Measurements from ENCODE around the gene MAPKAPK2.
"Not testable (repeated sequence)": the region's sequence is repeated elsewhere in the genome, so short reads cannot be mapped to it uniquely, and the experiment has no call there.

The MAPKAPK2 gene

DNA sequence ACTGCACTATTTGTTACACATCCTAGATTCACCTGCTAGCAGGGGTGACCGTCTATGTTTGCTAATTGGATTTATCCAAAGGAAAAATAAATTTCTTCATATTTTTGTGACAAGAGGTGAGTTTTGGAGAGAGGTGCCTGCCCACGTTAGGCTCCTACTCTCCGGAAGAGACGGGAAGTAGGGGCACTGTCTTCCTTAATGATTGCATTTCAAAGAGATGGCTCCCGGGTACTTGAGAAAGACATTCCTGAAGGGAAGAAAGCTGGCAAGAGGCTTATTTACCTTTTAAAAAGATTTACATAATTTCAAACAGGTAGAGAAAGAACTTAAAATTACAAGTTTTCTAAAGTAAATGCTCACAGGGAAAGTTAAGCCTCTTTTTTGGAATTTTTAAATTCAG, 67.2 kb downstream of the MAPKAPK2 start:
- no peak for DNase-seq

DNA sequence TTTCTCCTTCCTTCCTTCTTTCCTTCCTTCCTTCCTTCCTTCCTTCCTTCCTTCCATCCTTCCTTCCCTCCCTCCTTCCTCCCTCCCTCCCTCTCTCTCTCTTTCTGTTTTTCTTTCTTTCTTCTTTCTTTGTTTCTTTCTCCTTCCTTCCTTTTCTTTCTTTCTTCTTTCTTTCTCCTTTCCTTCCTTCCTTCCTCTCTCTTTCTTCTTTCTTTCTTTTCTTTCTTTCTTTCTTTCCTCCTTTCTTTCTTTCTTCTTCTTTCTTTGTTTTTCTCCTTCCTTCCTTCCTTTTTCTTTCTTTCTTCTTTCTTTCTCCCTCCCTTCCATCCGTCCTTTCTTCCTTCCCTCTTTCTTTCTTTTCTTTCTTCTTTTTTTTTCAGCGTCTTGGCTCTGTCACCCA, 67.8 kb downstream of the MAPKAPK2 start:
- DNase-seq, result no peak

DNA sequence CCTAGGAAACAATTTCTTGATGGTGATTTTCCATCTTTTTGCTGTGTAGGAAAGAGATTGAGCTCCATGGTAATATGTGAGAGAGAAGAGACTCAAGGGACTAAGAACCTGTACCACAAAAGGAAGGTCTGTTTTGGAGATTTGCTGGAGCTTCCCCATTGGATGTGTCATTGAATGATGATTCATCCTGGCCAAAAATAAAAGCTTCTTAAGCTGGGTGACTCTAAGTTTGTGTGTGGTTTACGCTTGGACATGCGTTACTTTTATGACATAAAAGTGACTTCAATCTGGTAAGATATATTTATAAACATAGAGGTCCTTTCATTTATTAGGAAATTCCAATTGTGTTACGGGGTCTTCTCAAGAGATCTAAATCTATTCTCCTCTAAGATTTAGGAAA, 68.4 kb downstream of the MAPKAPK2 start:
- peak; percentile 33 for DNase-seq

DNA sequence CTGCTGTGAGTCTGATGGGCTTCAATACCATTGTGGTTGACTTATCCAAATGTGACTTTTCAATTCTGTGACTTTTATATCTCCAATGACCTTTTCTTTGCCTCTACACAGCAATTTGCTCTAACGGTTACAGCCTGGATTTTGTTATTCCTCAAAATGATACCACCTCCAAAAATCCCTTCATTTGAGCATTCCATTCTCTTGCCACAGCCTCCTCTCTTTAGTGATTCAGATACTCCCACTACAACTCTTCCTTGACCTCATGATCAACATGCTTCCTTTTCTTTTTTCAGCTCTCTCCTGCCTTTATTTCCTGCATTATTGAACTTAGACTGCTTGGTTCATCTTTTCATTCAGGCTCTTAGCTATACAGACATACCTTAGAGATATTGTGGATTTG, 69.3 kb downstream of the MAPKAPK2 start:
- DNase-seq, result no peak

DNA sequence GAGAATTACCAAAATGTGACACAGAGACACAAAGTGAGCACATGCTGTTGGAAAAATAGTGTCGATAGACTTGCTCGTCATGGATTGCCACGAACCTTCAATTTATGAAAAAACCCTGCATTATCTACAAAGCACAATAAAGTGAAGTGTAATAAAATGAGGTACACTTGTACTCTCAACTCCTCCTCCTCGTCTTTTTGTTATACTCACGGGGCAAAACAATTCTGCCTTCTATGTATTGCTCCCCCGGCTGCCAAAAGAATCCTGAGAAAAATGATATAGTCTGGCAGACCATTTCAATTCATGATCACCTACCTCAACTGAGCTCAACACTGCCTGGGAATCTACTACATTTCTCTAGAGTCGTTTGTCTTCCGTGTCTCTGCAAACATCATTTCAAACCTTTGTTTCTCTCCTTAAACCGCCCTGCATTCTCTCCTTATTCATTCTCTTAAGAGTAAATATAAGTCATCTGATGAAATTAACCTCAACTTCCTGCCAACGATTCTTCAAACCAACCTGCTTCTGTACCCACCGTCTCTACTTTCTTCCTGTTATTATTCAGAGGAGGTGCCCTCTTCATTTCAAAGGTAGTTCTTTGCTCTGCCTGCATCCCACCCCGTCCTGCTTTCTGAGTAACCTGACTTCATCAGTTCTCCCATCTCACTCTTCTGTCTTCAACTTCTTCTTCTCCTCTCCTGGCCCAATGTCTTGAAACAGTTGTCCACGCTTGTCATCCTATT, 73.0 kb downstream of the MAPKAPK2 start:
- no peak for DNase-seq

DNA sequence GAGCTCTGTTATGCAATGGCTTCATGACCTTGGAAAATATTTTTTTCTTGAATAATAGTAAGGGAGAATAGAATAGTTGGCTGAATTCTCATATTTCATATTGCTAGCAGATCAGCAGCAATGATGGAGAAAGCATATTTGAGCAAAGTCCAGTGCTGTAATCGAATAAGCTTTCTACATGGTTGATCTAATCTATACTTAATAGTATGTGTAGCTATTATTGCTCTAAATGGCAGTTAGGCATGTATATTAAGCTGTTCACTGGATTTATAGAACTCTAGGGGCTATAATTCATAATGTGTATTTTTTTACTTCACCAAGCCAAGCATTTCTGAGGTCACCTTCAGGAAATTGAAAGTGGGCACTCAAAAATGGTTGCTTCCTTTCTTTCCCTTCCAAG, 75.9 kb downstream of the MAPKAPK2 start:
- no peak for DNase-seq

DNA sequence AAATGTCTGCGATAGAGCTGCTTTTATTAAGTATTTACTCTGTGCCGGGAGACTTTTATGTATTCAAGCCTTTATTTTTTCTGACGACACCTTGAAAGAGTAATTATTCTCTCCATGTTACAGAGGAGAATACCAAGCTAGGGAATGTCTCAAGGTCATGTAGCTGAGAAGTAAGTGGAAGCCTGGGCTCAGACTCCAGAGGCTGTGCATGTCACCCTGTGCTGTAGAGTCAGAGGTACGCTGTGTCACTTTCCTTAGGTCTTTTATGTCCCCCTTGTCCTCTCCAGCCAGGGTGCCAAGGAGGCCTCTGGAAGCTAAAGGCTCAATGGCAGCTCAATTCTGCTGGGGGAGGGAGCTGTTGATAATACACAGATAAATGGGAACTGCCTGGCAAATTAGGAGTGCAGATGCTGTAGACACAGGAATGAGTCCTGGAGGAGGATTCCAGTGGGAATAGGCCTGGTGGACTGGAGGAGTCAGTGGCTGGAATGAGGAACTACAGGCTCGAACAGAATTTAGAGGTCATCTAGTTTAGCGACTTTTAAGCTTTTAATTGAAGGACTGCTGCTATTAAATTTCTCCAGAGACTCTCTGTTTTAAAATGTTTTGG, 76.6 kb downstream of the MAPKAPK2 start:
- DNase-seq, result no peak

DNA sequence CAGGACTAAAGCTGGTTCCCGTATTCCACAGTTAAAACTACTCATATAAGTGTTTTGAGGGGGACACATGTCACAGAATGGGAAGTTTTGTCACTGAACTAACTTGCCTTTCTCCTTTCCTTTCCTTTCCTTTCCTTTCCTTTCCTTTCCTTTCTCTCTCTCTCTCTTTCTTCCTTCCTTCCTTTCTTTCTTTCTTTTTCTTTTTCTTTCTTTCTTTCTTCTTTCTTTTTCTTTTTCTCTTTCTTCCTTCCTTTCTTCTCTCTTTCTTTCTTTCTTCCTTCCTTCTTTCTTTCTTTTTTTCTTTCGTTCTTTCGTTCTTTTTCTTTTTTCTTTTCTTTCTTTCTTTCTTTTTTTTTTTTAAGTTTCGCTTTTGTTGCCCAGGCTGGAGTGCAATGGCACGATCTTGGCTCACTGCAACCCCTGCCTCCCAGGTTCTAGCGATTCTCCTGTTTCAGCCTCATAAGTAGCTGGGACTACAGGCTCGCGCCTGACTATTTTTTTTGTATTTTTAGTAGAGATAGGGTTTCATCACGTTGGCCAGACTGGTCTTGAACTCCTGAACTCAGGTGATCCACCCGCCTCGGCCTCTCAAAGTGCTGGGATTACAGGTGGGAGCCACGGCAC, 78.1 kb downstream of the MAPKAPK2 start:
- not testable (repeated sequence) for DNase-seq

DNA sequence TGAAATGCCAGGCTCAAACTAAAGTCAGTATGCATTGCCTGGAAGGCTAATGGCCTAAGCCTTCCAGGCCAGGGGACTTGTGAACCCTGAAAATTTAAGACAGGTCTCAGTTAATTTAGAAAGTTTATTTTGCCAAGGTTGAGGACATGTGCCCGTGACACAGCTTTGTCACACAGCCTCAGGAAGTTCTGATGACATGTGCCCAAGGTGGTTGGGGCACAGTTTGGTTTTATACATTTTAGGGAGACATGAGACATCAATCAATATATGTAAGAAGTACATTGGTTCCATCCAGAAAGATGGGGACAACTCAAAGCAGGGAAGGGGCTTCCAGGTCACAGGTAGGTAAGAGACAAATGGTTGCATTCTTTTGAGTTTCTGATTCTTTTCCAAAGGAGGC, 81.1 kb downstream of the MAPKAPK2 start:
- not testable (repeated sequence) for DNase-seq

DNA sequence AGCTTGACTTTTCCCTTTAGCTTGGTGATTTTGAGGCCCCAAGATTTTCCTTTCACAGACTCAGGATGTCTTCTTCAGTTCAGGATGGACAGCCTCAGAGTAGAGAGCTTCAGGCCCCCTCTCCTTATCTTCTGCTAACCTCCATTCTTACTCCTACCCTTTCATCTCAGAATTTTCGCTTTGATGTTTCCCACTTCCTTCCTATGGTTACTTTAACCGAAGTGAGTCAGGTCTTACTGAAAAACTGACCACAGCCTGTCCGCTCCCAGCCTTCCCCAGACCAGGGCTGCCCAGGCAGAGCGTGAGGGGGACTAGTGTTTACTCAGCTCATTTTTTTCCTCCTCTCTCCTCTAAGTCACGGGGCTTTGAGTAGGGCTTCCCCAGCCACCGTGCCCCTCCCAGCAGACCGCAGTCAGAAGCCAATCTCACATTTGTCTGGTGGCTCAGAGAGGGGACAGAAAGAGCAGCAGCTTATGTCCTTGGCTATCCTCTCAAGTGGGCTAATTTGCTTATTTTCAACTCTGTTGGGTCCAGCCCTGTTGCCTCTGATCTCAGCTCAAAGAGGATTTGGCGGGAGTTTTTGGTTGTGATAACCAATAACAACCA, 81.6 kb downstream of the MAPKAPK2 start:
- peak; percentile 22 for DNase-seq

DNA sequence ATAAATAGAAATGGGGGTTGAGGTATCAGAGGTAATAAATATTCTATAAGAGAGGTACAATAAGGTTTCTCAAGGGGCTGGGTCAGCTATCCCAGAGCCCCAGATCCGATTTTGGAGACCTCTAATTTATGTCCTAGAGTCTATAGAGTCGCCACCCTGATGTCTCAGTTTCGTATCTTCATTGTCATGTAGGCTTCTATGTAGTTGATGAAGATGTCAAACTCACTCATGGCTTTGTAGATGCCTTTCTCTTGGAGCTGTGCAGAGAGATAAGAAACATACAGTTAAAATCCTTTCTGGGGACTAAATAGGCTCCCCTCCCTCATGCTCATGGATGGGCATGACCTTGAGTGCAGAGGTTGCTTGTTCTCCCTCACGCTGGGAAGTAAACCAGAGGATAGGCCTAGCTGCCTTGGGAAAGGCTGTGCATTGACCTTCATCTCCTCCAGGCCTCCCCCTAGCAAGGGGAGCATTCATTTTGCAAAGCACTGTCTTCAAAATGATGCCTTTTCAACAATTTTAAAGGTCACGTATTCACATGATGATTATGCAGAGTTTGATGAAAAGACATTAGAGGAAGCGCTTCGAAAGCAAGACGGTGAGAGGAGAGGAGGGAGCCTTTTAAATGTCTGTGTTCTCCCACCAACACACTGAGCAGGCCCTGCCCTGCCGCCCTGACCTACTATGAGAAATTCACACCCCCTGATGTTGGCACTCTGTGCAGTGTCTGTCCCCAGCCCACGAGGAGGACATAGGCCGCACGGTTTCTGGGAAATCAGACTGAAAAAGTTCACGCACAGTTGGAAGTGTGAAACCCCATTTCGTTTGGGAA, 84.0 kb downstream of the MAPKAPK2 start:
- DNase-seq, result no peak

DNA sequence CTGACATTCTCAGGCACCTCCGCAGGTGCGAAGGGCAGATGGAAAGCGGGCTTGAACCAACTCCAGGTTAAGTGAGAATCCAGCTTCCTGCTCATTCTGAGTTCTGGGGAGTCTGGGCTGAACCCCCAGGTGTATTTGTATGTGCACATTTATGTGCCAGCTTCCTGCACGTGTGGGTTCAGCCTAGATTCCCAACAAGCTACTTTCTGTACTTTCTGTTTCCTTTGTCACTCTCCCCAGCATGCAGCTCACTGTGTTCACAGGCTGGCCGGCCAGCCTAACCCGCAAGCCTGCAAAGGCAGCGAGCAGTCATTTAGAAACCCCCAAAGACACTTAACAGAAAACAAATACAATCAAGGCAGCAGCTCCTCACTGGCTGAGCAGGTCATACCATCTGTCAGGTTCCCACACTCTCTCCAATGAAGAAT, 84.6 kb downstream of the MAPKAPK2 start:
- DNase-seq, result no peak

DNA sequence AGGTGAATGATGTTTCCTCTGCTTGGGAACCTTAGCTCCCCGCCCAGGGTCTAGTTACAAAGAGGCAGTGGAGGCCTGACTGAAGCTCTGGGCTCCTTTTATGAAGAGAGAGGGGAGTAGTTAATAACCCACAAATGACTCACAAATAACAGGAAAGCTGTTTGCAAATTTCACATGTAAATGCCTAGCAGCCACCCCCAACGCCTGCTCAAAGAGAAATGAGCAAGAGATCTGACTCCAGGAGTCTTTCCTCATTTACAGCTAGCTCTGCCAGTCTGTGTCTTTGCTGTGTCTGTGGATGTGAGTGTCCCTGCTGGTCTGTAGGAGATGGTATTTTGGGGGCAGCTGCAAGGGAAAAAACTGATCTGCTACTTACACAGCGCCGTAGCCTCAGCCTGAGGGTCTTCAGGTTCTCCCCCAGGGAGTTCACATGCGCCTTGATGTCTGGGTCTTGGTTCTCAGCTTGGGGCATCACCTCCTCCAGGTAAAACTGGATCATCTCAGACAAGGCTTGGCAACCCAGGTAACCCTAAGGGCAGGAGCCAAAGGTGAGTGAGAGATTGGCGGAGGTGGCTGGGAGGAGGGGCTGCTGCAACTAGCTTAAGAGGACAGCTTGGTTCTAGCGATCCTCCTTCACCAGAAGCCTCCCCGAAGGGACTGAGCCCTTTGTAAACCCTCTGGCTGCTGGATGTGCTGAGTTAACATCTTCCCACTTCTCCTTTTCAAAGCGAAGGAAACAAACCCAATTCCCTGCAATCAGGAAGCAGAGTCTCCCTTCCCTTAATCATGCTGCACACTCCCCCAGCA, 86.0 kb downstream of the MAPKAPK2 start, which contains the start of gene IL19:
IL19 (plus strand) TSS at position 243 of the 807 bp plus-strand sequence. CDS start 65,890 bp downstream, outside the sequence.
- DNase-seq, result no peak

DNA sequence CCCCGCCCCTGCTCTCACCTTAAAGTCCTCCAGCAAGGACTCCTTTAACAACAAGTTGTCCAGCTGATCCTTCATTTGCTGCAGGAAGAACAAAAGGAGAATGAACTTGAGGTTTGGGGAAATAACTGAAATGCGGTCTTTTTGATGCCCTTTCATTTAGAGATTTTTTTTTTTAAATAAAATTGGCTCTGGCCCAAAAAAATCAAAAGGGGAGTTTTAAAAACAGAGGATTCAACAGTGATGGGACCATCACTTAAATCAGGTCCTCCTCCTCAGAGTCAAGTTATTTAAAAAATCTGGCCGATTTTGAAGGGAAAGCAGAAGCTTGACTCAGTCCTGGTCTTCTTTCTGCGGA, 86.6 kb downstream of the MAPKAPK2 start:
- no peak for DNase-seq

DNA sequence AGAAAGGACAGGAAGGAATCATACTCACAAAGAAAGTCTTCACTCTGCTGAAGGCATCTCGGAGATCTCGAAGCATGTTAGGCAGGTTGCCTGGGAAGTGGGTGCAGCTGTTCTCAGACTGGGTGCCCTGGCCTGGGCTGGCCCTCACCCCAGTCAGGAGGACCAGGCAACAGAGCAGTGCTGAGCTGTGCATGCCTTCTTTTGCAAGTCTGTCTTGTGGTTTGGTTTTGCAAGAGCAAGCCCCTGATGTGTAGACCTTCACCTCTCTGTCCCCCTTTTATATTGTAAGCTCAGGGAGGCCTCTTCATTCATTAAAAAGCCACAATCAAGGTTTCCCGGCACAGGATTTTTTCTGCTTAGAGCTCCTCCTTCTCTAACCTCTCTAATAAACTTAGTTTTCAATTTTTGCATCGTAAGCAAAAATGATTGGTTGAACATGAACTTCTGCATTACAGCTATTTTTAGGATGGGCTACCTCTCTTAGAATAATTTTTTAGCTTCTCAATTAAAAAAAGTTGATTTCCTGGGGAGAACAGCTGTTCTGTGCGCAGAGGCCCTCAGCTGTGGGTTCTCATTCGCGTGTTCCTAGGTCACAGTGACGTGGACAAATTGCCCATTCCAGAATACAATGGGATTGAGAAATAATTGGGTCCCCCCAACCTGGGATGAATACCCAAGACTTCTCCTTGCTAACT, 87.7 kb downstream of the MAPKAPK2 start, which contains the start of gene IL10:
IL10 (minus strand) TSS at position 252 of the 695 bp plus-strand sequence; CDS start at position 193, 59 bp downstream.
- no peak for DNase-seq

DNA sequence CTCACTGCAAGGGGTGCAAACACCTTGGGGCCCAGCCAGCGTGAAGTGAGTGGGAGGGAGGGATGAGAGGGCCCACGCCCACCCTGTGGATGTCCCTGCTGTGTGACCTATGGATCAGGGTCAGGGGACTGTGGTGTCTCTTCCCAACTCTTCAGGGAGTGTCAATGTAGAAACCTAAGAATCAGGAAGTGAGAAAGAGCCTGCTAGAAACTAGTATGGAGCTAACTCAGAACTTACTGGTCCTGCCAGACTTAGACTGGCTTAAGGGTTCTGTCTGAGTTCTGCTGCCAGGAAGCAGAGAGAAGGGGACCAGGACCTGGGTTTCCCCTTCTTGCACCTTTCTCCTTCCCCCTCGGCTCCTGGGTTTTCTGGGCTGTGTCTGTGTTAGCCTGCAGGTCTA, 89.4 kb downstream of the MAPKAPK2 start:
- DNase-seq, result no peak

DNA sequence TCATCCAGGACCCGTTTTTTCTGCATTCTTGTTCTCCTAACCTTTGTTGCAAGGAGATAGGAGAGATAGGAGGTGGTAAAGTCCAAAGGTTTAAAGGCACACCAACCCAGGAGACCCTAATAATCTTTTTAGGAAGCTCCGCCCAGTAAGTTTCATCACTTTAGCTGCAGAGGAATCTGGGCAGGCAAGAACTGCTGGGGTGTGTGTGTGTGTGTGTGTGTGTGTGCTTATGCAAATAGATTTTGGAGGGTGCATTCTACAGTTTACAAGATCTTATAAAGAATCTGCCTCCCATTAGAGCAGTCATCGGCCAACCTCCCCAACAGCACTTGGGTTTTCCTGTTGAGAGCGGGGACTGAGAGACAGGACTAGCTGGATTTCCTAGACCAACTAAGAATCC, 91.5 kb downstream of the MAPKAPK2 start:
- DNase-seq, result no peak

DNA sequence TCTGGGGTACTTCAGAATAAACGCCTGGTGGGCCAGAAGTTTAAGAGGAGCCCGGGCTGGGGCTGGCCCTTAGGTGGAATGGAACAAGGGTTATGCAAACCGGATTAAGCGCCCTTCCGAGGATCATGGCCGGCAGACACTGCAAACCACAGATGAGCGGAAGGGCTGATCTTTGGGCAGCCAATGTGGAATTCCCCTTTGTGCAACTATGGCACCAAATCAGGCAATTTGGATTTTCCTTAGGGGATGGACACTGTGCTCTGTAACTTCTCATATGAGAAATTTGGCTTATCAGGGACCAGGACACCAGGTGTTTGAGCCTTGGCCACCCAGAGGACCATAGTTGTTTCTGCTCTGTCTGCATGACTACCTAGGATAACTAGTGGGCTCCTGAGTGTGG, 93.3 kb downstream of the MAPKAPK2 start:
- no peak for DNase-seq

DNA sequence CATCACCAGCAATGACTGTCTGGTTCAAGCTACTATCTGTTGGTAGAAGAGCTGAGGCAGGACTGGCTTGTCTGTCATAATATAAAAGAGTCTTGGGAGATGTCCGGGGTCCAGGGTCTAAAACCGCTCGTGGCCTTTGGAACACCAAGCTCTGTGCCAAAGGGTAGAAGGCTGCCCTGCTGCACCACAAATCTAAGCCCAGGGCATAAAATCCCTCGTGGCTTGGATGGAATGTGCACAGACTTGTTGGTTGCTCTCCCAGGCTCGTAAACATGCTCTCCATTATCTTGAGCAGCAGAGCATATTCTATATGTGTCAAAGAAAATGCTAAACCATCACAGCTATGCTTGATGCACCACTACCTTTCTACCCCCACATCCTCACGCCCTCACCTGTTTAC, 94.2 kb downstream of the MAPKAPK2 start:
- DNase-seq, result not testable (repeated sequence)

DNA sequence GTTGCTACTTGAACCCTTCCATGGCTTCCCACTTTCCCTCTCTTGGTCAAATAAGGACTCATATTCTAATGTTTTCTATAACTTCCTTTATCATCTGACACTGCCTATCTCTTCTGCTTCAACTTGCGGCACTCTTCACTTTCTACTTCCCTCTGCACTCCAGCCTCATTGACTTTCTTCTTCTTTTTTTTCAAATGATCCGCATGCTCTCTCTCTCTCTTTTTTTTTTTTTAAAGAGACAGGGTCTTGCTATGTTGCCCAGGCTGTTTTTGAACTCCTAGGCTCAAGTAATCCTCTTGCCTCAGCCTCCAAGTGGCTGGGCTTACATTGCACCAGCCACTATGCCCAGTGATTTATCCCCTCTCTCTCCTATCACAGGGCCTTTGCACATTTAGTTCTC, 94.9 kb downstream of the MAPKAPK2 start:
- no peak for DNase-seq

DNA sequence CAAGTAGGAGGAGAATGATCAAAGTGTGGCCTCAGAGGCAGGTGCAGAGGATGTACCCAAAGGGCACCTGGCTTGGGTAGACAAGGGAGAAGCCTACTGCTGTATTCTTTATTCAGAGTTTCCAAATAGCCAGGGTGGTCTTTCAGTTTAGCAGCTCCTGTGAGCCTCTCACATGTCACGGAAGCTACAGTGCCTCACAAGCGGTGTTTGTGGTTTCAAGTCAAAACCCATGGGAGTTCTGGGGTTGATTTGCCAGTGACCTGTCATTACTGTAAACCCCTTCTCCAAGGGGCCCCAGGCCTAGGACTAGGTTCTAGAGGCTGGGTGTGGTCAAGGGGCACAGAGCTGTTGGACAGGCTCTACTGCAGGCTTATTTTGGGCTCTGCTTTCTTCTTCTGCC, 97.7 kb downstream of the MAPKAPK2 start:
- no peak for DNase-seq

Measured in amniotic stem cell (primary cell).